Cerebellar nuclear complex (tissue), 1 donor: ENCODE measurements around the gene MRPL10.

Experiments
- DNase-seq, 2 experiments: peaks; one replicate each; lab custom pipeline; 2025; lab: John Stamatoyannopoulos, UW

MRPL10 gene

GRCh38 chr17:47857551-47858455 is 26.5 kb upstream of the MRPL10 start:
- no peak for DNase-seq

GRCh38 chr17:47856830-47857229 is 25.5 kb upstream of the MRPL10 start:
- no peak for DNase-seq

GRCh38 chr17:47855737-47856136 is 24.4 kb upstream of the MRPL10 start:
- DNase-seq: no peak

GRCh38 chr17:47853616-47854015 is 22.3 kb upstream of the MRPL10 start:
- no peak for DNase-seq

- no peak for DNase-seq
Measured at GRCh38 chr17:47852113-47852949, 21.0 kb upstream of the MRPL10 start.

GRCh38 chr17:47851764-47852112 is 20.4 kb upstream of the MRPL10 start:
- no peak for DNase-seq

GRCh38 chr17:47850692-47851573 is 19.6 kb upstream of the MRPL10 start, which contains the start of gene SP6:
Gene SP6, minus strand, starts transcription at chr17:47851163. Its CDS starts 2,734 bp downstream, at chr17:47848429.
- DNase-seq: no peak

- no peak for DNase-seq
Measured at GRCh38 chr17:47850373-47850691, 19.0 kb upstream of the MRPL10 start.

- DNase-seq: no peak
Measured at GRCh38 chr17:47848198-47848513, 16.8 kb upstream of the MRPL10 start.

- DNase-seq: no peak
Measured at GRCh38 chr17:47847341-47848197, 16.2 kb upstream of the MRPL10 start.

- DNase-seq: no peak
Measured at GRCh38 chr17:47846716-47847340, 15.5 kb upstream of the MRPL10 start.

GRCh38 chr17:47845716-47846075 is 14.4 kb upstream of the MRPL10 start:
- no peak for DNase-seq

GRCh38 chr17:47844814-47845715 is 13.7 kb upstream of the MRPL10 start:
- no peak for DNase-seq

GRCh38 chr17:47844227-47844626 is 12.9 kb upstream of the MRPL10 start:
- no peak for DNase-seq

- DNase-seq: no peak
Measured at GRCh38 chr17:47843391-47843730, 12.0 kb upstream of the MRPL10 start.

GRCh38 chr17:47841488-47842291 is 10.3 kb upstream of the MRPL10 start:
- no peak for DNase-seq

- peak in 1 of 2 experiments; percentile 46 for DNase-seq
Measured at GRCh38 chr17:47840742-47841487, 9.6 kb upstream of the MRPL10 start, which contains the start of gene SCRN2. Gene SCRN2, minus strand, starts transcription at chr17:47841273. Its CDS starts 430 bp downstream, at chr17:47840843.
